Esophagus muscularis mucosa (tissue), 4 donors: ENCODE data around the gene PDGFD. TPM values are rescaled to one million over a fixed set of nuclear protein-coding genes. Genes with fewer than 3 reads are reported as not detected.

Experiments
- DNase-seq: peaks from one replicate; pipeline ENCODE4 v3.0.0-alpha.2; 2017; ENCODE audit errors: extremely low spot score
- H3K27ac ChIP-seq, 4 donors: fragments of 200-600 bp; sonication (generic); replicated peaks in 1 of 4; 1 replicate in 3 of 4; 2 replicates in 1 of 4; pipeline ENCODE4 v1.5.1; 2016 to 2019; ENCODE audit warnings: mild to moderate bottlenecking in 1 of 4
- H3K27me3 ChIP-seq, 4 donors: fragments of 200-600 bp; sonication (generic); one replicate each; pipeline versions ENCODE4 v1.5.1 to v1.6.0; 2016 to 2019
- H3K36me3 ChIP-seq, 4 donors: fragments of 200-600 bp; sonication (generic); one replicate each; pipeline ENCODE4 v1.5.1; 2016 to 2019
- H3K4me1 ChIP-seq, 4 donors: fragments of 200-600 bp; sonication (generic); one replicate each; pipeline ENCODE4 v1.5.1; 2016 to 2019
- H3K4me3 ChIP-seq, 4 donors: fragments of 200-600 bp; sonication (generic); 1 replicate in 2 of 4; 2 replicates in 2 of 4; pipeline ENCODE4 v1.5.1; 2016 to 2019; ENCODE audit warnings: mild to moderate bottlenecking in 4 of 4, moderate library complexity in 1 of 4
- H3K9me3 ChIP-seq, 4 donors: fragments of 200-600 bp; sonication (generic); 1 replicate in 3 of 4; 2 replicates in 1 of 4; pipeline ENCODE4 v1.5.1; 2016 to 2019
- EP300 ChIP-seq: sonication (generic); formaldehyde crosslinking; IDR thresholded peaks from one replicate; pipeline ENCODE4 v1.6.1; 2017; ENCODE audit warnings: antibody characterized with exemption
- POLR2A ChIP-seq: fragments of 450-650 bp; IDR thresholded peaks from one replicate; pipeline ENCODE4 v1.6.1; 2017; ENCODE audit warnings: antibody characterized with exemption, moderate library complexity, mild to moderate bottlenecking, low read depth
- POLR2AphosphoS5 ChIP-seq, 2 donors: sonication (generic); formaldehyde crosslinking; IDR thresholded peaks; one replicate each; pipeline ENCODE4 v1.6.1; 2017; ENCODE audit warnings: antibody characterized with exemption in 2 of 2
- WGBS: methylation state at CpG from one replicate; pipeline ENCODE4 v1.1.5; 2018; 5-methylcytosine and 5-hydroxymethylcytosine counted together
- intact Hi-C: fragments of 100-400 bp; cut with DNase I; formaldehyde crosslinking; loops from one replicate; pipeline ENCODE4 v1.15.1; 2023
- total RNA-seq, 4 donors: library from RNA; depleted of rRNA; stranded (reverse); fragments of >200 nt; gene quantifications; one replicate each; pipeline versions ENCODE4 v1.1.0 to v1.2.1, GENCODE V29; 2016
- TF ChIP-seq, protein P1 (sequence below), 3 experiments: fragments of 200-600 bp in 2 of 3; fragments of 450-650 bp in 1 of 3; sonication (generic) in 2 of 3; IDR thresholded peaks; one replicate each; pipeline ENCODE4 v1.5.1; 2017 to 2019; ENCODE audit warnings: antibody characterized with exemption in 3 of 3, mild to moderate bottlenecking in 2 of 3, moderate library complexity in 1 of 3

The PDGFD gene
- total RNA-seq, 4 donors from 2014 or later = 4.2 to 8.6 (median 6.5) TPM

DNA sequence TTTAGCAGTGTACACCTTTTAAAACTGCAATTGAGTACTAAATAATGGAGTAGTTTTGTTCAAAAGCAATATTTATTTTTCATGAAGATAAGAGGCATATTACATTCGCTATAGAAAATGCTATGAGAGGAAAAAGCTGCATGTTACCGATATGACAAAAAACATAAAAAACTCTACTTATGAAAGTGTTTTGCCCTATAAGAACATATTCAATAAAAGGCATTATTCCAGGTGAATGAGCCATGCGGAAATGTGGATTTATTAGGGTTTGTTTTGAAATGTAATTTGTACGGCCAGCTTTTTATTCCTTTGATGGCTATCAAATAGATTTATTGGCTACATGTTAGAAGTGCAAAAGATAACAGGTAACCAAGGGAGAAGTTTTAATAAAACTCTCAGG, 256.8 kb downstream of the PDGFD start:
- TF ChIP-seq EP300 (no peak), POLR2A (no peak), POLR2AphosphoS5 (IDR thresholded peaks at IDR 0.05) (no peak)
- TF ChIP-seq, protein P1, sequence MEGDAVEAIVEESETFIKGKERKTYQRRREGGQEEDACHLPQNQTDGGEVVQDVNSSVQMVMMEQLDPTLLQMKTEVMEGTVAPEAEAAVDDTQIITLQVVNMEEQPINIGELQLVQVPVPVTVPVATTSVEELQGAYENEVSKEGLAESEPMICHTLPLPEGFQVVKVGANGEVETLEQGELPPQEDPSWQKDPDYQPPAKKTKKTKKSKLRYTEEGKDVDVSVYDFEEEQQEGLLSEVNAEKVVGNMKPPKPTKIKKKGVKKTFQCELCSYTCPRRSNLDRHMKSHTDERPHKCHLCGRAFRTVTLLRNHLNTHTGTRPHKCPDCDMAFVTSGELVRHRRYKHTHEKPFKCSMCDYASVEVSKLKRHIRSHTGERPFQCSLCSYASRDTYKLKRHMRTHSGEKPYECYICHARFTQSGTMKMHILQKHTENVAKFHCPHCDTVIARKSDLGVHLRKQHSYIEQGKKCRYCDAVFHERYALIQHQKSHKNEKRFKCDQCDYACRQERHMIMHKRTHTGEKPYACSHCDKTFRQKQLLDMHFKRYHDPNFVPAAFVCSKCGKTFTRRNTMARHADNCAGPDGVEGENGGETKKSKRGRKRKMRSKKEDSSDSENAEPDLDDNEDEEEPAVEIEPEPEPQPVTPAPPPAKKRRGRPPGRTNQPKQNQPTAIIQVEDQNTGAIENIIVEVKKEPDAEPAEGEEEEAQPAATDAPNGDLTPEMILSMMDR (IDR thresholded peaks at IDR 0.05) = no peak

DNA sequence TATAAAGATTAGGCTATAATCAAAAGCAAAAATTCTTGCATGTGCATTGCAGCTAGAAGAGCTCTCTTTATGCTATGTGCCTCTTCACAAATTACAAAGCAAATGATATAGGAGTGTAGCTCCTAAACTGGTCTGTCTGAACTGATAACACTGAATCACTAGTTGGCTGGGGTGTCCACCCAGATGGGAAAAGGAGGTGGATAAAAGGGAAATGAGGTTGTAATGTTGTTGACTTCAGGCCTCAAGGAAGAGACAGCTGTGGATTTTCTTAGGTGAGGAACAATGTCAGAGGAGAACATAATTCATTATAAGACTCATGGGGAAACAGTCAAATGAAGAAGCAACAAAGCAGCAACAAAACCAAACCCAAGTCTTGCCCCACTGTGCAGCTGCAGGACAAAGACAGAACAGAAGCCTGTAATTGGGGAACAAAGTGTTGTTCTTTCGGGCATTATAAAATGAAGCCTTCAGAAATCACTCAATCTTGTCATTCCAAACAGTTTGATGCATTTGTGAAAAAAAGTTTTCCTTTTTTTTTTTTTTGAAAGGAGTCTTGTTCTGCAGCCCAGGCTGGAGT, 257.6 kb downstream of the PDGFD start:
- TF ChIP-seq, protein P1 (IDR thresholded peaks at IDR 0.05) = no peak
- no peak for TF ChIP-seq EP300
- TF ChIP-seq POLR2AphosphoS5 (IDR thresholded peaks at IDR 0.05) = no peak
- no peak for TF ChIP-seq POLR2A
- intact Hi-C loops = no loop called here
- peaks cover 0 to 5% (median 1%) of the 10 kb centered on the region in 4 donors for H3K4me1 ChIP-seq
- no peak overlapping the region for H3K27ac ChIP-seq
- H3K4me3 ChIP-seq = no peak overlapping the region
- no peaks in the 10 kb centered on the region for H3K9me3 ChIP-seq
- 75% methylated on average over 1 of the region's 1 CpG for WGBS
- DNase-seq = no peak
- no peaks in the 10 kb centered on the region for H3K36me3 ChIP-seq
- no peaks in the 10 kb centered on the region for H3K27me3 ChIP-seq

More for the DNA sequence above, 256.8 kb downstream of the PDGFD start:
- DNase-seq = no peak
- Histone ChIP-seq H3K27ac (no peak overlapping the region), H3K9me3 (no peaks in the 10 kb centered on the region), H3K4me3 (no peak overlapping the region), H3K27me3 (no peaks in the 10 kb centered on the region), H3K36me3 (no peaks in the 10 kb centered on the region), H3K4me1 (peaks cover 0 to 5% (median 1%) of the 10 kb centered on the region in 4 donors)
- intact Hi-C loops = no loop called here
- 74% methylated on average over 4 of the region's 4 CpGs for WGBS

DNA sequence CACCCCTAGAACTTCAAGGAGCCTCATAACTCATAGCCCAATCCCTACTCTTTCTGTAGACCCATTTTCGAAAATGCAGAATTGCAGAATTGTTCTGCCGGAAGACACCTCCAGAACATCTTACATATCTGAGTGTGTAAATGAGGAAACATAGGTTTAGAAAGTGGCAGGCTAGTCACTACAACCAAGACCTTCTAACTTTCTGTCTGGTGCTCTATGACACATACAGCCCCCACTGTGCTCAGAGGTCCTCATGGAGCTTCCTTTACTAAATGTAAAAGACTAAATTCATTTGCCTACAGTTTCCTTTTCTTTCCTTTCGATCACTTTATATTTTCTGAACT, 259.7 kb downstream of the PDGFD start:
- 65% methylated on average over 3 of the region's 3 CpGs for WGBS
- DNase-seq = no peak
- H3K27ac ChIP-seq = no peak overlapping the region
- H3K27me3 ChIP-seq = no peaks in the 10 kb centered on the region
- intact Hi-C loops = no loop called here
- no peak for TF ChIP-seq EP300
- TF ChIP-seq POLR2AphosphoS5 (IDR thresholded peaks at IDR 0.05) = no peak
- no peak for TF ChIP-seq POLR2A
- no peaks in the 10 kb centered on the region for H3K36me3 ChIP-seq
- H3K4me1 ChIP-seq = peaks cover 0 to 5% (median 1%) of the 10 kb centered on the region in 4 donors
- H3K9me3 ChIP-seq = no peaks in the 10 kb centered on the region
- no peak overlapping the region for H3K4me3 ChIP-seq

DNA sequence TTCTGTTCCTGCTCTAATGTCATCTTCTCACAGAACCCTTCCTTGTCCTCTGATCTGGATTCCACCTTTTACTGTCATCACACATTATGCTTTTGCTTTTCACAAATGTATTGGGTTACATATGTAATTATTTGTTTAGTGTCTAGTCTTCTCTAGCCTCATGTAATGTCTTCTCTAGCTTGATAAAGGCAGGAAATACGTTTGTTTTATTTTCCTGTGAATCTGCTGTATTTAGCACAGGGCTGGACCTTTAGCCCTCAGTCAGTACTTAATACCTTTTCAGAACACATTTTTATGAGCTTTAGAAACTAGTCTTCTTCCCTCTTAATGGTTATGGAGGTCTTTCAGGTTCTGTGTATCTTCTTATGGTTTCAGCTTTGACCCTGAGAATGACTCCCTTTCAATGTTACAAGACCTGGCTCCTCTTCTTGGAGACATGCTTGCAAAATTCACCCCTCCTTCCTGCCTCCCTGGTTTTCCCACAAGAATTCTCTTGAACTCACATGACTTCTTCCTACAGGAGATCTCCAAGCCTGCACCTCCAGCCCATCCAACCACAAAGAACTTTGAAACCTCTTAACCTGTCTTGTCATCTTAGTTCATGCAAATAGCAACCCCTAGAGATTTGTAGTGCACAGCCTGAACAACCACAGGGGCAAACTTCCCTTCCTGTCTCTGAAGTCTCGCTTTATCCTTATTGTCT, 260.2 kb downstream of the PDGFD start:
- H3K27me3 ChIP-seq = no peaks in the 10 kb centered on the region
- no peak for DNase-seq
- H3K4me1 ChIP-seq = peaks cover 0 to 5% (median 1%) of the 10 kb centered on the region in 4 donors
- intact Hi-C loops = no loop called here
- TF ChIP-seq POLR2A = no peak
- no peak for TF ChIP-seq POLR2AphosphoS5 (IDR thresholded peaks at IDR 0.05)
- TF ChIP-seq EP300 = no peak
- TF ChIP-seq, protein P1 (IDR thresholded peaks at IDR 0.05) = no peak
- 75% methylated on average over 2 of the region's 2 CpGs for WGBS
- H3K27ac ChIP-seq = no peak overlapping the region
- H3K4me3 ChIP-seq = no peak overlapping the region
- no peaks in the 10 kb centered on the region for H3K36me3 ChIP-seq
- H3K9me3 ChIP-seq = no peaks in the 10 kb centered on the region

DNA sequence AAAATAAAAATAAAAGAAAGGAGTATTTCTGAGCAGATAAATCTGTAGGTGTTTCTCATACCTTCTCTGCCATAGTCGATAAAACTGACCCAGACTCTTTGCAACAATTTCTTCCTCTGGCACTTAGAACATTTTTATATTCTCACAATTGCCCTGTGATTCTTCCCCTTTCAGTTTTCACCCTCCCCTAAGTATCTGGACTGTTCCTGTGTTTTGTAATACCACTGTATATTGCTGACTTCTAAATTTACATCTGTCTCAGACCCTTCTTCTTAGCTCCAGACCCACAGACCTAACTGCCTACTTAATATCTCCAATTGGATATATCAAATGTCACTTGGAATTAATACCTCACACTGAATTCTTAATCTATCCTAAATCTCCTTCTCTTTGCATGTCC, 261.0 kb downstream of the PDGFD start:
- TF ChIP-seq, protein P1 (IDR thresholded peaks at IDR 0.05) = no peak
- TF ChIP-seq EP300 (no peak), POLR2AphosphoS5 (IDR thresholded peaks at IDR 0.05) (no peak), POLR2A (no peak)
- Histone ChIP-seq H3K27me3 (no peaks in the 10 kb centered on the region), H3K4me1 (peaks cover 0 to 5% (median under 1%) of the 10 kb centered on the region in 4 donors), H3K4me3 (no peak overlapping the region), H3K9me3 (no peaks in the 10 kb centered on the region), H3K36me3 (no peaks in the 10 kb centered on the region), H3K27ac (no peak overlapping the region)
- no peak for DNase-seq
- WGBS = 84% methylated on average over 1 of the region's 1 CpG
- intact Hi-C loops = no loop called here
